Neural cell (in vitro differentiated cells): ENCODE results near the gene FHIT.

ENCODE experiments used
- EP300 ChIP-seq: fragments of 450-650 bp; conservative IDR thresholded peaks from 2 replicates; pipeline ENCODE4 v1.6.1; 2014; ENCODE audit warnings: antibody characterized with exemption, mild to moderate bottlenecking, moderate library complexity; ENCODE audit not compliant: poor library complexity, severe bottlenecking
- EZH2 ChIP-seq: fragments of 200-600, 300-800 bp; shearing (Covaris generic), sonication (generic); IDR thresholded peaks from 2 replicates; pipeline ENCODE4 v1.6.1; 2014; ENCODE audit warnings: antibody characterized with exemption, low read length, borderline replicate concordance, mild to moderate bottlenecking; ENCODE audit not compliant: insufficient read depth, poor library complexity, severe bottlenecking
- POLR2AphosphoS5 ChIP-seq: IDR thresholded peaks from 2 replicates; pipeline ENCODE4 v1.6.1; 2012
- SMC3 ChIP-seq: fragments of 450-650 bp; conservative IDR thresholded peaks from 2 replicates; pipeline ENCODE4 v1.6.1; 2014; ENCODE audit warnings: antibody characterized with exemption, mild to moderate bottlenecking, moderate library complexity; ENCODE audit not compliant: poor library complexity
- TF ChIP-seq, protein P1 (sequence below): fragments of 450-650 bp; IDR thresholded peaks from 2 replicates; pipeline ENCODE4 v1.5.1; 2014; ENCODE audit warnings: antibody characterized with exemption, mild to moderate bottlenecking, moderate library complexity; ENCODE audit not compliant: poor library complexity, severe bottlenecking
- TF ChIP-seq, protein P2 (sequence below): IDR thresholded peaks from 2 replicates; pipeline ENCODE4 v1.6.1; 2012; ENCODE audit warnings: borderline replicate concordance

DNA sequence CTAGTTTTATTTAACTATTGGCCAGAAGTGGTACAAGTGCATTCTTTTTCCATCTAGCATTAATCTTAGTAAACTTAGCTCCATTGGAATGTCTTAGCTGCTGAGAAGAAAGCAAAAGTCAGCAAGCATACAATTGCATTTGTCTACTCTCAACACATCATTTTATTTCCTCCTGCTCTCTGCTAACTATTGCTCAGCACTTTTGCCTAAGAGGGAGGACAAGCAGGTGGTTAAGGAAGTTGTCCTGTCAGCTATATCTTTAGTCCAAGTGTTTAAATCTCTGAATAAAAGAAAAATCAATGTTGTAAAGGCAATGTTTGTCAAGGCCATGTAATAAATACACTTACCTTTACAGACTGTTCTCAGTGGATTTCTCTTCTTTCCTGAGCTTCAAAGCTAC is 51.0 kb downstream of the FHIT start:
- TF ChIP-seq, protein P1, sequence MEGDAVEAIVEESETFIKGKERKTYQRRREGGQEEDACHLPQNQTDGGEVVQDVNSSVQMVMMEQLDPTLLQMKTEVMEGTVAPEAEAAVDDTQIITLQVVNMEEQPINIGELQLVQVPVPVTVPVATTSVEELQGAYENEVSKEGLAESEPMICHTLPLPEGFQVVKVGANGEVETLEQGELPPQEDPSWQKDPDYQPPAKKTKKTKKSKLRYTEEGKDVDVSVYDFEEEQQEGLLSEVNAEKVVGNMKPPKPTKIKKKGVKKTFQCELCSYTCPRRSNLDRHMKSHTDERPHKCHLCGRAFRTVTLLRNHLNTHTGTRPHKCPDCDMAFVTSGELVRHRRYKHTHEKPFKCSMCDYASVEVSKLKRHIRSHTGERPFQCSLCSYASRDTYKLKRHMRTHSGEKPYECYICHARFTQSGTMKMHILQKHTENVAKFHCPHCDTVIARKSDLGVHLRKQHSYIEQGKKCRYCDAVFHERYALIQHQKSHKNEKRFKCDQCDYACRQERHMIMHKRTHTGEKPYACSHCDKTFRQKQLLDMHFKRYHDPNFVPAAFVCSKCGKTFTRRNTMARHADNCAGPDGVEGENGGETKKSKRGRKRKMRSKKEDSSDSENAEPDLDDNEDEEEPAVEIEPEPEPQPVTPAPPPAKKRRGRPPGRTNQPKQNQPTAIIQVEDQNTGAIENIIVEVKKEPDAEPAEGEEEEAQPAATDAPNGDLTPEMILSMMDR = no peak
- TF ChIP-seq POLR2AphosphoS5 (no peak), SMC3 (no peak), EZH2 (no peak), EP300 (no peak)
- TF ChIP-seq, protein P2, sequence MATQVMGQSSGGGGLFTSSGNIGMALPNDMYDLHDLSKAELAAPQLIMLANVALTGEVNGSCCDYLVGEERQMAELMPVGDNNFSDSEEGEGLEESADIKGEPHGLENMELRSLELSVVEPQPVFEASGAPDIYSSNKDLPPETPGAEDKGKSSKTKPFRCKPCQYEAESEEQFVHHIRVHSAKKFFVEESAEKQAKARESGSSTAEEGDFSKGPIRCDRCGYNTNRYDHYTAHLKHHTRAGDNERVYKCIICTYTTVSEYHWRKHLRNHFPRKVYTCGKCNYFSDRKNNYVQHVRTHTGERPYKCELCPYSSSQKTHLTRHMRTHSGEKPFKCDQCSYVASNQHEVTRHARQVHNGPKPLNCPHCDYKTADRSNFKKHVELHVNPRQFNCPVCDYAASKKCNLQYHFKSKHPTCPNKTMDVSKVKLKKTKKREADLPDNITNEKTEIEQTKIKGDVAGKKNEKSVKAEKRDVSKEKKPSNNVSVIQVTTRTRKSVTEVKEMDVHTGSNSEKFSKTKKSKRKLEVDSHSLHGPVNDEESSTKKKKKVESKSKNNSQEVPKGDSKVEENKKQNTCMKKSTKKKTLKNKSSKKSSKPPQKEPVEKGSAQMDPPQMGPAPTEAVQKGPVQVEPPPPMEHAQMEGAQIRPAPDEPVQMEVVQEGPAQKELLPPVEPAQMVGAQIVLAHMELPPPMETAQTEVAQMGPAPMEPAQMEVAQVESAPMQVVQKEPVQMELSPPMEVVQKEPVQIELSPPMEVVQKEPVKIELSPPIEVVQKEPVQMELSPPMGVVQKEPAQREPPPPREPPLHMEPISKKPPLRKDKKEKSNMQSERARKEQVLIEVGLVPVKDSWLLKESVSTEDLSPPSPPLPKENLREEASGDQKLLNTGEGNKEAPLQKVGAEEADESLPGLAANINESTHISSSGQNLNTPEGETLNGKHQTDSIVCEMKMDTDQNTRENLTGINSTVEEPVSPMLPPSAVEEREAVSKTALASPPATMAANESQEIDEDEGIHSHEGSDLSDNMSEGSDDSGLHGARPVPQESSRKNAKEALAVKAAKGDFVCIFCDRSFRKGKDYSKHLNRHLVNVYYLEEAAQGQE = no peak
